ENCODE results near the gene DNAJC6. TPM values are rescaled to one million over a fixed set of nuclear protein-coding genes. Genes with fewer than 3 reads are reported as not detected.

DNAJC6 gene
- total RNA-seq, 1 donor from 2014 or later: 0.67 TPM

DNA sequence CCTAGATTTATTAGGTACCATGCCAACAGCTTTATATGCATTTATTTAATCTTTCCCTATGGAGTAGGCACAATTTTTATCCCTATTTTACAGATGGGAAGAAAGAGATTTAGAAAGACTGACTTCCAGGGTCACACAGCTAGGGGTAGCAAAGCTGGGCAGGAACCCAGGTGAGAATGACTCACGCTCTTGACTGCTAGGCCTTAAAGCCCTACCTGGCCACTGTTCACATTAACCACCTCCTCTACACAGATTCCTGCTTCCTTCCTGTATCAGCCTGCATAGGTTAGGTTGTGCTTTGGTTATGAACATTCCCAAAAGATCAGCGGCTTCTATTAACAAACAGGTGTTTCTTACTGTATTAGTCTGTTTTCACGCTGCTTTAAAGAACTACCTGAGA is 53.2 kb downstream of the DNAJC6 start:
- Mint-ChIP-seq H3K4me3 (no peak overlapping the region), H3K36me3 (ENCODE audit: low read depth) (no peaks in the 10 kb centered on the region), H3K9me3 (no peaks in the 10 kb centered on the region), H3K4me1 (no peaks in the 10 kb centered on the region), H3K27me3 (peaks cover 4% of the 10 kb centered on the region), H3K27ac (no peak overlapping the region)
- DNase-seq (no peak), ATAC-seq (ENCODE audit: low read depth) (no peak)
- intact Hi-C loops (cut with micrococcal nuclease): no loop called here
- CTCF ChIA-PET: no interaction called here
- TF ChIP-seq CTCF (IDR thresholded peaks at IDR 0.05): no peak
- POLR2A ChIA-PET: no interaction called here

- Mint-ChIP-seq H3K4me3 (no peak overlapping the region), H3K27ac (no peak overlapping the region), H3K9me3 (no peaks in the 10 kb centered on the region), H3K4me1 (no peaks in the 10 kb centered on the region), H3K36me3 (ENCODE audit: low read depth) (no peaks in the 10 kb centered on the region), H3K27me3 (peaks cover 4% of the 10 kb centered on the region)
- no peak for TF ChIP-seq CTCF (IDR thresholded peaks at IDR 0.05)
- ChIA-PET CTCF (no interaction called here), POLR2A (no interaction called here)
- no peak for DNase-seq
- intact Hi-C loops (cut with micrococcal nuclease): no loop called here
- ATAC-seq (ENCODE audit: low read depth): no peak
Measured at GRCh38 chr1:65363484-65363883, 54.1 kb downstream of the DNAJC6 start.

GRCh38 chr1:65368403-65368802 is 59.1 kb downstream of the DNAJC6 start:
- H3K27ac Mint-ChIP-seq: no peak overlapping the region
- no peak overlapping the region for H3K4me3 Mint-ChIP-seq
- H3K27me3 Mint-ChIP-seq: no peaks in the 10 kb centered on the region
- ATAC-seq (ENCODE audit: low read depth): no peak
- intact Hi-C loops (cut with micrococcal nuclease): no loop called here
- DNase-seq: no peak
- ChIA-PET POLR2A (no interaction called here), CTCF (no interaction called here)
- no peaks in the 10 kb centered on the region for H3K36me3 Mint-ChIP-seq (ENCODE audit: low read depth)
- no peaks in the 10 kb centered on the region for H3K9me3 Mint-ChIP-seq
- TF ChIP-seq CTCF (IDR thresholded peaks at IDR 0.05): no peak
- H3K4me1 Mint-ChIP-seq: no peaks in the 10 kb centered on the region

GRCh38 chr1:65371544-65371943 is 62.2 kb downstream of the DNAJC6 start:
- no peak for TF ChIP-seq CTCF (IDR thresholded peaks at IDR 0.05)
- ATAC-seq (ENCODE audit: low read depth) (no peak), DNase-seq (no peak)
- no peaks in the 10 kb centered on the region for H3K9me3 Mint-ChIP-seq
- ChIA-PET CTCF (no interaction called here), POLR2A (interaction anchor here (0.6 kb wide), 1 partner anchor 37 kb away, joined by 4 read pairs; no protein-coding TSS in a partner anchor)
- H3K4me1 Mint-ChIP-seq: no peaks in the 10 kb centered on the region
- H3K27me3 Mint-ChIP-seq: no peaks in the 10 kb centered on the region
- no peaks in the 10 kb centered on the region for H3K36me3 Mint-ChIP-seq (ENCODE audit: low read depth)
- no peak overlapping the region for H3K4me3 Mint-ChIP-seq
- intact Hi-C loops (cut with micrococcal nuclease): no loop called here
- H3K27ac Mint-ChIP-seq: no peak overlapping the region

DNA sequence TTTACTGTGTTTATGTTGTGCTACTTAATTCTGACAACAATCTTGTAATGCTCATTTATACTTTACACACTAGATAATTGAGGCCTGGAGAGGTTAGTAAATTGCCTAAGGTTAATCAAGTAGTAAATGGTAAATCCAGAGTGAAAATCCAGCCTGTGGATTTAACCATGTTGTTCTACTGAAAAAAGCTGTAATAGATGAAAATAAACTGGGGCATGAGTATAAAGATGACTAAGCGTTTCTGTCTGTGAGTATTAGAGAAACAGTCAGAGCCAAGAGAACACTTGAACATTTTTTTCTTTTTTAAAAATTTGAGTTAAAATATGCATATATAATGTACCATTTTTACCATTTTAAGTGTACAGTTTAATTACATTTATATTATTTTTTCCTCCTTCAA is 63.2 kb downstream of the DNAJC6 start:
- H3K9me3 Mint-ChIP-seq: no peaks in the 10 kb centered on the region
- ATAC-seq (ENCODE audit: low read depth): no peak
- no peak for TF ChIP-seq CTCF (IDR thresholded peaks at IDR 0.05)
- H3K36me3 Mint-ChIP-seq (ENCODE audit: low read depth): no peaks in the 10 kb centered on the region
- CTCF ChIA-PET: no interaction called here
- no peak overlapping the region for H3K4me3 Mint-ChIP-seq
- H3K27ac Mint-ChIP-seq: no peak overlapping the region
- H3K27me3 Mint-ChIP-seq: peaks cover 3% of the 10 kb centered on the region
- no peak for DNase-seq
- intact Hi-C loops (cut with micrococcal nuclease): no loop called here
- POLR2A ChIA-PET: no interaction called here
- H3K4me1 Mint-ChIP-seq: no peaks in the 10 kb centered on the region

Data from activated B cell treated with CpG ODN at 0.5 μM for 24 hours (primary cell).